GM18502 (cell line): ENCODE results near the gene STK33.
A peak's percentile ranks its signal among the peaks of the same experiment; 100 is the strongest.

Experiments
- ATAC-seq: cut with Tn5 transposase; IDR thresholded peaks from one replicate; pipeline ENCODE4 v1.9.1; 2021; ENCODE audit warnings: mild to moderate bottlenecking; ENCODE audit not compliant: unreplicated experiment, poor library complexity

Gene STK33

GRCh38 chr11:8360086-8360828 is 233.8 kb downstream of the STK33 start:
- no peak for ATAC-seq

GRCh38 chr11:8359521-8359920 is 234.5 kb downstream of the STK33 start:
- ATAC-seq, result no peak

- ATAC-seq, result no peak
Measured at GRCh38 chr11:8357891-8358566, 236.0 kb downstream of the STK33 start.

- ATAC-seq, result no peak
Measured at GRCh38 chr11:8357505-8357888, 236.5 kb downstream of the STK33 start.

GRCh38 chr11:8356721-8357504 is 237.1 kb downstream of the STK33 start:
- no peak for ATAC-seq

DNA sequence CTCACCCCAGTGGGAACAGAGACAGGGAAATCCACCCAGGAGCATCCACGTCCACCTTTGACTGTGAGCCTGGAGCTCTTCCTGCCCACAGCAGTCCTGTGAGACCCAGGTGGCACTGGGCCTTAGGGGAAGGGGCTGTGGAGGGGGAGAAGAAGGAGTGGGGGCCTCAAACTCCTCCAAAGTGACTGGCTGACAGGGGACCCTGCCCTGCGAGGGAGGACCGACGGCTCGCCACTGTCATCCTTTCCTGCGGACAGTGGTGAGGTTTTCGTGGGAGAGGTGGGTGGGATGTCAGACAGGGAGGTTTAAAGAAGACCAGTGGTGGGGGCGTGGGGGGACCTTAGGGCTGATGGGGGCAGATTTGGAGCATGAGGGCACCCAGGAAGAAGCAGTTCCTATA is 237.8 kb downstream of the STK33 start:
- no peak for ATAC-seq

DNA sequence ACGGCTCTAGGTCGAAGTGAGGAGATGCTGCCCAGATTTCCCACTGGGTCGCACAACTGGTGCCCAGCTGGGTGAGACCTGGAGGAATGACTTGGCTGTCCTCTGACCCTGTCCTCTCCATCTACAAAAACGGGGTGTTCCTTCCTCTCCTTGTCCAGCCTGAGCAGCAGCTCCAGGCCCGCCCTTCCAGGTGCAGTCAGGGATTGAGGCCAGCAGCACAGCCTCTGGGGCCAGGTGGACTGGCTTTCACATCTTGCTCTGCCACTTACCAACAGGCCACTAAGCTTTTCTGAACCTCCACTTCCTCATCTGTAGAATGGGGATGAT is 238.6 kb downstream of the STK33 start:
- ATAC-seq, result no peak

GRCh38 chr11:8354622-8355415 is 239.2 kb downstream of the STK33 start:
- ATAC-seq, result no peak

DNA sequence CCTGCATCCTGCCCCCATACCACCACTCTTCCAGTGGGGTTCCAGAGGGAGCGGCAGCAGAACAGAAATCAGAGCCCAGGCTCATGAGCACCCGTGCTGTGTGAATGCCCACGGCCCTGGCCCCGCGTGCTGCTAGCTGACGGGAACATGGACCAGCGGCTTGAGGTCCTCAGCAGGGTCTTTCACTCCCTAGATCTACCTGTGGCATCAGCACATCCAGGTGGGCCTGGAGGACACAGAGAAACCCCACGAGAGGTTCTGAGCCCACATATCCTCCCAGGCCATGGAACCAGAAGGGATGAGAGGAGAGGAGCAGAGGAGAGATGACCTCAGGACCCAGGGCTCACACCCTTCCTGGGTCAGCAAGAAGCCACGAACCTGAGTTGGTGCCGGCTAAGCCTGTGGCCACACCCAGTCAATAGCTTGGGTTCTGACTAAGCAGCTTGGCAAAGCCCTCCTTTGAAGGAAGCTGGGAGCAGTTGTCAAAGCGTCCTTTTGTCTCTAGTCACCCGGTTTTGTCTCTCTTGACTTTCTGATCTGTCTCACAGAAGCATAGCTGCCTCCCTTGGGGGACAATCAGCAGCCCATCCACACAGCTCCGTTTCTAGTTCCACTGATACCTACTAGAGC is 241.0 kb downstream of the STK33 start:
- ATAC-seq, result no peak

DNA sequence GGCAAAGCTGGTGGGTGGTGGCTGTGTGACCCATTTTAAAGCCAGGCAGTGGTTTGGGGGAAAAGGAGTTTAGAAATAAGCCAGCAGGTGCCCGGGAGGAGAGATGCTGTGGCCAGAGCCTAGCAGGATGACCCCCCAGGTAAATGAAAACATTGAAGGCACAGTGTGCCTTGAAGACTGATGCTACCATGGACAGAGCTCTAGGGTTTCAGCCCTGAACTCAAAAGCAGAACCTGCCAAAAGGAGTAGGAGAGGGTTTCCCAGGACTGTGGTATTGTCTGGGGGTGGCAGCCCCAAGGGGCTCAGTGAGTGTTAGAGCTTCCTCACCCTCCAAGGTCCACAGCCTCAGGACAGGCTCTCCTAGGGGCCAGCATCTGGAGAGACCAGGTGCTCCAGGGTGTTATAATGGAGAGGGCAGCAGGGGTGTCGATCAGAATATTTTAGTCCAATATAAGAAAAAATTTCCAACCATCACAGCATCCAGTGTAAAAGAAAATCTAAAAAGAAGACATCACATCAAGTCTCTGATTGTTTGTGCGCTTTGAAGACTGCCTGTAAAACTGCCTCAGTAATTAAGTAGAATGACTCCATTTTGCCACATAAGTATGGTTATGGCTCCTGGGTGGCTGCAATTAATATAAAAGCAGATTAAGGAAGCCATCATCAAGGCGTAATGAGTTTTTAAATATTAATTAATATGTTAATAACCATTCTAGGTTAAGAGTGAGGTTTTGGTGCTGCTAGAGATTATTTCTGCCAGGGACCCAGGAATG is 241.7 kb downstream of the STK33 start:
- no peak for ATAC-seq

DNA sequence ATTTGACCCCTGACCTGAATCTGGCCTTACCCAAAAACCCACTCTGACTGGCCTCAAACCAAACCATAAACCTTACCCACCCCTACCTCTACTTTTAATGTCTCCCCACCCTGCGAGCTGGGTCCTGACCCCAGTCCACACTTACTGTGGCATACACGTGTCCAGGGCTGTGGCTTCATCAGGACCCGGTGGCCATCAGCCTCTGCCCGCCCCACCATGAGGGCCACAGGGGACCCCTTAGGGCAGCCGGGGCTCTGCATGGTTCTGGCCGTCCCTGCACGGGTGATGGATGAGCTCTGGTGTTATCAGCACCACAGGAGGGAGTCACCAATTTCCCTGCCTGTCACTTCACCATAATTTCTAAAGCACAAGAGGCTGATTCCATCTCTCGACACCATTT is 242.8 kb downstream of the STK33 start:
- ATAC-seq, result no peak

- no peak for ATAC-seq
Measured at GRCh38 chr11:8347978-8348377, 246.1 kb downstream of the STK33 start.

GRCh38 chr11:8346157-8346755 is 247.8 kb downstream of the STK33 start:
- no peak for ATAC-seq

DNA sequence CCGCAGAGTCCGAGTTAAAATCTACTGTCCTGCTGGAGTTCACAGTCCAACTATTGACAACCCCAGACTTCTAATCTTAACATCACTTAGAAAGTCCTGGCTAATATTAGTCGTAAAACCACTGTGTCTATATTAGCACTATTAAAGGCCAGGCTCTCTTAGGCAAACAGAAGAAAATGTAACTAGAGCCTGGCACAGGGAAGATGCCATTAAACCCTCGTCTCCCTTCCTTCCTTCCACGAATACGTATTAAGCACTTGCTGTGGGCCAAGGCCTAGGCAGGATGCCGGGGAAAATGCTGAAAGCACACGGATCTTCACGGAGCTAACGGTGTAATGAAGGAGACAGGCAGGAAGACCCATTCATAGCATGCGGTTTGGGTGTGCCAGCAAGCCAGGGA is 248.8 kb downstream of the STK33 start:
- ATAC-seq, result no peak

DNA sequence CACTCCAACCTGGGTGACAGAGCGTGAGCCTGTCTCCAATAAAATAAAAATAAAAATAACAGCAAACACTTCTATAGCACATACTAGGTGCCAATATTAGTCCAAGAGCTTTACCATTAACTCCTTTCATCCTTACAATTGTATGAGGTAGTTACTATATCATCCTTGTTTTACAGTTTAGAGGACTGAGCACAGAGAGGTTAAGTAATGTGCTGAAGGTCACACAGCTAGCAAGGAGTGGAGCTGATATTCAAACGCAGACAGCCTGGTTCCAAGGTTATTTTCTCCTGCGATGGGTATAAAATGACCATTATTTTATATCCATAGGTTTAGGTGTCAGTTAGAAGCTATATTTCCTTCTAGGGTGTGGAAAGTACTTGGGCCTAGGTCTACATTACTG is 249.7 kb downstream of the STK33 start:
- ATAC-seq, result no peak

DNA sequence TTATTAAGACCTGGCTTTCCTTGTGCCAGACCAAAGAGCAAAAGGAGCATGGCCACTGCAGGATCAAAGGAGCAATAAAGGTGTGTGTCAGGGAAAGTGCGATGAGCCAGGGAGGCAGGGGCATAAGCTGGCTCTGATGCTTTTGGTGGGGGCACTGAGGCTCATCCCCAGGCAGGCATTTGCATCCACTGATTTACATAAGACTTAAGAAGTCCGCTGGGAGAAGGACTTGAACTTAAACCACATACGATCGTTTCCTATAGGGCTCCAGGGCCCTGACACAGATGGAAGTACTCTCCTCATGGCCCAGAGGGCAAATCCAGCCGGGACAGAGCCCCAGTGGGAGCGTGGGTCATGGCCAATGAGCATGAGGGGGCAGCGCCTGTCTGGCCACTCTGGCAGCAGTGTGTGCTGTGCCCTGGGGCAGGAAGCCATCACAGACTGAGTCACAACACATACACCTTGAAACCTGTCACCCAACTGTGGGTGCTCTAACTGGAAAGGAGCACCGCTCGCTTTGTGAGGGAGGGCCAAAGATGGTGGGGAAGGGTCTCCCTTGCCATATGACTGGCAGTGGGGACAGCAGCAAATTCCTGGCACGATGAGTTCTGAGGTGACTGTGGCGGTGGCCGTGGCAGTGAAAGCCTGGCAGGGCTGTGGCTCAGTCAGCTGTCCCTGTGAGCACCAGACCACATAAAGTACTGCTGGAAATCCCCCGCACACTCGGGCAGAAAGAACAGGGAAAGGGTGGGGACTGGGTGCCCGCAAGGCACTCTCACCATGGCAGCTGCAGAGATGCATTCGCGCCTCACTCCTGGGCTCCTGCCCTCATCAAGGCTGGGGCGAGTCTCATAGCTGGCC is 251.0 kb downstream of the STK33 start:
- peak; percentile 85 for ATAC-seq

- no peak for ATAC-seq
Measured at GRCh38 chr11:8341996-8342395, 252.0 kb downstream of the STK33 start.
